PC-9 (cell line): Measurements from ENCODE around the gene PPP1R13L.

Source experiments
- CTCF ChIP-seq: fragments of 200-600 bp; sonication (generic); conservative IDR thresholded peaks from 2 replicates; pipeline ENCODE4 v1.6.1; 2017; ENCODE audit warnings: mixed run types, antibody characterized with exemption, mild to moderate bottlenecking, moderate library complexity
- EZH2 ChIP-seq: fragments of 200-600 bp; sonication (generic); IDR thresholded peaks from 2 replicates; pipeline ENCODE4 v1.8.0; 2017; ENCODE audit warnings: antibody characterized with exemption, low read depth

GRCh38 chr19:45424191-45425058 lies 19.6 kb upstream of the PPP1R13L start:
- TF ChIP-seq CTCF (no peak), EZH2 (no peak)
